Chondrocyte (in vitro differentiated cells): ENCODE results near the gene TEKT3. TPM values are rescaled to one million over a fixed set of nuclear protein-coding genes. Genes with fewer than 3 reads are reported as not detected.

ENCODE experiments used
- DNase-seq: peaks from one replicate; pipeline ENCODE4 v3.0.0; 2021; ENCODE audit warnings: mixed read lengths, low spot score
- H3K27ac Mint-ChIP-seq: one replicate; pipeline ENCODE4 v1.8.0; 2021; ENCODE audit warnings: mild to moderate bottlenecking, moderate library complexity, mixed read lengths; ENCODE audit not compliant: unreplicated experiment
- H3K27me3 Mint-ChIP-seq: 2 replicates; pipeline ENCODE4 v1.8.0; 2021; ENCODE audit warnings: low read depth, mixed read lengths
- H3K36me3 Mint-ChIP-seq: 2 replicates; pipeline ENCODE4 v1.8.0; 2021; ENCODE audit warnings: low read depth, mixed read lengths
- H3K4me1 Mint-ChIP-seq: 2 replicates; pipeline ENCODE4 v1.8.0; 2021; ENCODE audit warnings: low read depth, mild to moderate bottlenecking, mixed read lengths
- H3K4me3 Mint-ChIP-seq: one replicate; pipeline ENCODE4 v1.8.0; 2021; ENCODE audit warnings: mild to moderate bottlenecking, moderate library complexity, mixed read lengths; ENCODE audit not compliant: unreplicated experiment
- H3K9me3 Mint-ChIP-seq: 2 replicates; pipeline ENCODE4 v1.8.0; 2021; ENCODE audit warnings: low read depth, mixed read lengths
- CTCF ChIP-seq: fragments of 200-600 bp; sonication (generic); IDR thresholded peaks from 2 replicates; pipeline ENCODE4 v1.5.0; 2021; ENCODE audit warnings: antibody characterized with exemption, mild to moderate bottlenecking, moderate library complexity
- total RNA-seq: library from RNA; stranded (reverse); gene quantifications from 3 replicates; pipeline ENCODE4 v1.2.1, GENCODE V29; 2021

The TEKT3 gene
- total RNA-seq, 1 donor from 2014 or later: 0.82 TPM

GRCh38 chr17:15382914-15383313 lies 41.5 kb upstream of the TEKT3 start:
- Mint-ChIP-seq H3K4me3 (no peak overlapping the region), H3K9me3 (no peaks in the 10 kb centered on the region), H3K27ac (no peak overlapping the region), H3K36me3 (no peaks in the 10 kb centered on the region), H3K4me1 (peaks cover 19% of the 10 kb centered on the region), H3K27me3 (no peaks in the 10 kb centered on the region)
- DNase-seq: no peak
- TF ChIP-seq CTCF: no peak

GRCh38 chr17:15381707-15382106 lies 40.3 kb upstream of the TEKT3 start:
- H3K9me3 Mint-ChIP-seq: peaks cover 3% of the 10 kb centered on the region
- H3K4me3 Mint-ChIP-seq: no peak overlapping the region
- H3K27ac Mint-ChIP-seq: no peak overlapping the region
- DNase-seq: no peak
- no peak for TF ChIP-seq CTCF
- no peaks in the 10 kb centered on the region for H3K36me3 Mint-ChIP-seq
- peaks cover 31% of the 10 kb centered on the region for H3K4me1 Mint-ChIP-seq
- H3K27me3 Mint-ChIP-seq: no peaks in the 10 kb centered on the region

GRCh38 chr17:15380446-15380845 lies 39.0 kb upstream of the TEKT3 start:
- no peak for TF ChIP-seq CTCF
- DNase-seq: no peak
- Mint-ChIP-seq H3K36me3 (no peaks in the 10 kb centered on the region), H3K27me3 (no peaks in the 10 kb centered on the region), H3K4me1 (peaks cover 32% of the 10 kb centered on the region), H3K4me3 (no peak overlapping the region), H3K27ac (no peak overlapping the region), H3K9me3 (peaks cover 3% of the 10 kb centered on the region)

GRCh38 chr17:15379659-15380058 lies 38.3 kb upstream of the TEKT3 start:
- Mint-ChIP-seq H3K27ac (no peak overlapping the region), H3K4me1 (peaks cover 28% of the 10 kb centered on the region), H3K27me3 (no peaks in the 10 kb centered on the region), H3K36me3 (no peaks in the 10 kb centered on the region), H3K9me3 (peaks cover 3% of the 10 kb centered on the region), H3K4me3 (no peak overlapping the region)
- TF ChIP-seq CTCF: no peak
- no peak for DNase-seq

GRCh38 chr17:15378243-15378642 lies 36.8 kb upstream of the TEKT3 start:
- H3K9me3 Mint-ChIP-seq: peaks cover 3% of the 10 kb centered on the region
- H3K27me3 Mint-ChIP-seq: no peaks in the 10 kb centered on the region
- H3K36me3 Mint-ChIP-seq: no peaks in the 10 kb centered on the region
- H3K4me3 Mint-ChIP-seq: no peak overlapping the region
- DNase-seq: no peak
- H3K4me1 Mint-ChIP-seq: peaks cover 19% of the 10 kb centered on the region
- no peak for TF ChIP-seq CTCF
- H3K27ac Mint-ChIP-seq: peak overlapping the region; percentile 80
